HTERT RPE-1 (cell line): ENCODE results near the gene SLC37A1.

ENCODE experiments used
- in situ Hi-C: fragments of 300-500 bp; cut with MboI; formaldehyde crosslinking; loops from 4 replicates; pipeline ENCODE4 v1.14.3; 2020; ENCODE audit warnings: low sequenced_read_pairs

The SLC37A1 gene

GRCh38 chr21:42542196-42542595 is 28.5 kb downstream of the SLC37A1 start:
- in situ Hi-C loops, result no loop called here

GRCh38 chr21:42542596-42542995 is 28.9 kb downstream of the SLC37A1 start:
- in situ Hi-C loops, result no loop called here

GRCh38 chr21:42543106-42543847 is 29.6 kb downstream of the SLC37A1 start:
- in situ Hi-C loops, result no loop called here

GRCh38 chr21:42544544-42544943 is 30.9 kb downstream of the SLC37A1 start:
- in situ Hi-C loops, result no loop called here

GRCh38 chr21:42545317-42545716 is 31.7 kb downstream of the SLC37A1 start:
- in situ Hi-C loops, result no loop called here

- in situ Hi-C loops, result no loop called here
Measured at GRCh38 chr21:42545745-42546144, 32.1 kb downstream of the SLC37A1 start.

- in situ Hi-C loops, result no loop called here
Measured at GRCh38 chr21:42546433-42546832, 32.8 kb downstream of the SLC37A1 start.

GRCh38 chr21:42547001-42547905 is 33.6 kb downstream of the SLC37A1 start:
- in situ Hi-C loops, result no loop called here

GRCh38 chr21:42547906-42548365 is 34.3 kb downstream of the SLC37A1 start:
- in situ Hi-C loops, result no loop called here

GRCh38 chr21:42548687-42549406 is 35.2 kb downstream of the SLC37A1 start:
- in situ Hi-C loops, result no loop called here

- in situ Hi-C loops, result no loop called here
Measured at GRCh38 chr21:42550817-42551216, 37.2 kb downstream of the SLC37A1 start.

- in situ Hi-C loops, result no loop called here
Measured at GRCh38 chr21:42552407-42553336, 39.0 kb downstream of the SLC37A1 start.

GRCh38 chr21:42553435-42553834 is 39.8 kb downstream of the SLC37A1 start:
- in situ Hi-C loops, result no loop called here

- in situ Hi-C loops, result no loop called here
Measured at GRCh38 chr21:42554251-42554961, 40.8 kb downstream of the SLC37A1 start.

GRCh38 chr21:42555756-42556438 is 42.2 kb downstream of the SLC37A1 start:
- in situ Hi-C loops, result no loop called here

- in situ Hi-C loops, result no loop called here
Measured at GRCh38 chr21:42556476-42556875, 42.8 kb downstream of the SLC37A1 start.

- in situ Hi-C loops, result no loop called here
Measured at GRCh38 chr21:42556960-42557359, 43.3 kb downstream of the SLC37A1 start.

GRCh38 chr21:42557420-42557819 is 43.8 kb downstream of the SLC37A1 start:
- in situ Hi-C loops, result no loop called here

GRCh38 chr21:42558368-42558767 is 44.7 kb downstream of the SLC37A1 start:
- in situ Hi-C loops, result no loop called here
